Stimulated activated CD8-positive, alpha-beta memory T cell treated with anti-CD3 and anti-CD28 coated beads, Interleukin-12 subunit alpha, Interleukin-12 subunit beta, amount 100 ng/mL, for 24 hours (primary cell): ENCODE data around the gene MPG.
"Not testable (repeated sequence)": the region's sequence is repeated elsewhere in the genome, so short reads cannot be mapped to it uniquely, and the experiment has no call there.

Experiments
- DNase-seq: peaks from one replicate; pipeline ENCODE4 v3.0.0-alpha.2; 2020; ENCODE audit errors: extremely low read depth

MPG gene, protein sequence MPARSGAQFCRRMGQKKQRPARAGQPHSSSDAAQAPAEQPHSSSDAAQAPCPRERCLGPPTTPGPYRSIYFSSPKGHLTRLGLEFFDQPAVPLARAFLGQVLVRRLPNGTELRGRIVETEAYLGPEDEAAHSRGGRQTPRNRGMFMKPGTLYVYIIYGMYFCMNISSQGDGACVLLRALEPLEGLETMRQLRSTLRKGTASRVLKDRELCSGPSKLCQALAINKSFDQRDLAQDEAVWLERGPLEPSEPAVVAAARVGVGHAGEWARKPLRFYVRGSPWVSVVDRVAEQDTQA

DNA sequence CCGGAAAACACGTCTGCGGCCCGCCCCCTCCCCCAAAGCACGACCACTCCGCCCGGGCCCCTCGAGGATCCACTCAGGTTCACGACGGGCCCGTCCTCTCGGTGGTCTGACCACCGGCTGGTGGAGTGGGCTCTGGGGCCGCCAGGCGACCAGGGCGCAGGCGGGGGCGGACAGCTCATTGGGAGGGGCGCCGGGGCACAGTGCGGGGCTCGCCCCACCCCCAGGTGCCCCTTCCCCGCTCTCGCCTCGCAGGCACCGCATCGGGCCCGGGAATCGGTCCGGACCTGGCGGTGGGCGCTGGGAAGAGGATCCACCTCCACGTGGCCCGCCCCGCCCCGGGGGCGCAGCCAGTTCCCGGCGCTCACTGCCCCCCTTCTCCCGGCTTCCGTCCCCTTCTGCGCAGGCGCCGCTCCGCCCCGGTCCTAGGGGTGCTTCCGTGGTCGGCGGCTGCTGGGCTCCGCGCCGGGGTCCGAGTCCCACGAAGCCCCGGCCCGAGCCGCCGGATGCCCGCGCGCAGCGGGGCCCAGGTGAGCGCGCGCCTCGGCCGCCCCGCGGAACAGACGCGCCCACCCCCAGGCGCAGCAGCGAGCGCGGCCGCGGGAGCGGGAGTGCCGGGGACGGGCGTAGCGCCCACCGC, at the start of gene MPG:
MPG (plus strand) TSS at position 419 of the 637 bp plus-strand sequence; CDS start at position 504, 85 bp downstream.
- DNase-seq, result peak; percentile 59

DNA sequence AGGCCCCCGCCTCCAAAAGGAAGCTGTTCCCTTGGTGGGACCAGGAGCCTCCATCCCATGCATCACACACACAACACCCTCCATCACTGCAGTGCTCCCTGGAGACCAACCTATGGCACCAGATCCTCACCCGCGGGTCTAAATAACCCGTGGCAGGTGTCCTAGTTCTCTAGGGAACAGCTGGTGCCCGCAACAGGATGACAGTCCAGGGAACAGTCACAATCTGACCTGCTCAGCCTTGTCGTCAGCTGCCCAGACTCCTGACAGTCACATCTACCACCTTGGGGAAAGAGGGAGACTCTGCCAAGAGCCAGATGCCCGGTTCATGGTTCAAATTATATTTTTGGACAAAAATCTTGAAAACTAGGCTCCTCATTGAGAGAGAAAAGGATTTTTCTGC, 47.4 kb upstream of the MPG start:
- not testable (repeated sequence) for DNase-seq

DNA sequence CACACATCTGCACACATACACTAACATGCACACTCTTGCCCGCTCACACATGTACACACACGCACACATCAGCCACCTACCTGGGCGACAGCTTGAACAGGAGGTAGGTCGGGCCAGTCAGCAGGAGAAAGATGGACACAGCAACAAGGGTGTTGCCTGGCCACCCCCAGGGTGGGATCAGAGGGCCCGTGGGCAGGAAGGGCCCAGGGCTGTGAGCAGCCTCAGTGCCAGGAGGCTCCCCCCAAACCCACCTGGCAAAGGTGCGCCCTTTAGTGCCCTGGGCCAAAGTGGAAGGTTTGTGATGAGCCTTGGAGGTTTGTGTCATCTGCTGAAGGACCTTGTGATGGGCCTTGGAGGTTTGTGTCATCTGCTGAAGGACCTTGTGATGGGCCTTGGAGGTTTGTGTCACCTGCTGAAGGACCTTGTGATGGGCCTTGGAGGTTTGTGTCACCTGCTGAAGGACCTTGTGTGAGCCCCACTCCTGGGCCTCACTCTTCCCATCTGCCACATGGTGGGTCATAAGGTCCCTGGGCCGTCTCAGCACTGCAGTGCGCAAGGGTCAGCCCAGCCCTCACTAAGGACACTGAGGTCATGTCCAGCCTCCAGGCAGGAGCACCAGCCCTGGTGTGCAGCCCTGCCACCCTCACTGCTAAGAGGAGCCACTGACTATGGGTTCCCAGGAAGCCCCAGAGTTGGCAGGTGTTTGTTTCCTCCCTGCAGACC, 44.7 kb upstream of the MPG start:
- not testable (repeated sequence) for DNase-seq

DNA sequence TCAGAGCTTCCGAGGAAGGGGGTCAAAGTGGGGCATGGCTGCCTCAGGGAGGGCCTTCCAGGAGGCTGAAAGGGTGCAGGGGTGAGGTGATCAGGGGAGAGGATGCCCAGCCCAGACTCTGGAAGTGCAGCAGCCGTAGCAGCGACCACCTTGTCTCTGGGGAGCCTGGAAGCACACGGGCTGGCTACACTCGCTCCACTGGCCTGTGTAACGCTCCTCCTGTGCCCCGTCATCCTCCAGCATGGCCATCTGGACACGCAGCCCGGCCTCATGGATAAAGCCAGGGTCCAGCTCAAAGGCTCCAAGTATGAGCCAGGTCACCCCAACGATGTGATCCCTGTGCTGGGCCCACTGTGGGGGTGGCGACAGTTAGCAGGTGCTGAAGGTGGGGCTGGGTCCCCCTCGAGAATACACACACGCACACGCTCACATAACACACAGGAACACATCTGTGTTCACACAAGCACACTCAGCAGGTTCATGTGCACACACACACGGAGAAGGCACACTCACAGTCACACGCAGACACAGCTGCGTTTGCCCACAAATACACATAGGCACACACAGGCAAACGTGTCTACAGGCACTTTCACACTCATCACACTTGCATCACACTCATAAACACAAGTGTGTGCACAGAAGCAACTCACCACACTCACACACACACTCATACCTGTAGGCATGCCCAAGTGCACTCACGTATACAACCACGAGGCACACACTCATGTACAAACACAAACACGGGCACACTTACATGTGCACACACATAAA, 44.0 kb upstream of the MPG start:
- no peak for DNase-seq

DNA sequence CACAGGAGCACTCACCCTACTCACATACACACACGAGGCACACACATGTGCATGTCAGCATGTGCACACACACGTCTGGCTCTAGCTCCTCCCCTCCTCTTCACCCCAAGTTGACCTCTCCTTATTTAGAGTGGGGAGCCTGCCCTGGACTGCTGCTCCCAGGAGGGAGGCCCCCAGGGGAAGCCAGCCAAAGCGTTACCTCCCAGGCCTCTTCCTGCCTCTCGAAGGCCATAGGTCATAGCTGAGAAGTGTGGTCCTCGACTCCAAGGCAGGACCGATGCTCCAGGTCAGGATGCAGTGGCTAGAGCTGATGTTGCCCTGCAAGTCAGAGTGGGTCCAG, 43.4 kb upstream of the MPG start:
- DNase-seq, result no peak

DNA sequence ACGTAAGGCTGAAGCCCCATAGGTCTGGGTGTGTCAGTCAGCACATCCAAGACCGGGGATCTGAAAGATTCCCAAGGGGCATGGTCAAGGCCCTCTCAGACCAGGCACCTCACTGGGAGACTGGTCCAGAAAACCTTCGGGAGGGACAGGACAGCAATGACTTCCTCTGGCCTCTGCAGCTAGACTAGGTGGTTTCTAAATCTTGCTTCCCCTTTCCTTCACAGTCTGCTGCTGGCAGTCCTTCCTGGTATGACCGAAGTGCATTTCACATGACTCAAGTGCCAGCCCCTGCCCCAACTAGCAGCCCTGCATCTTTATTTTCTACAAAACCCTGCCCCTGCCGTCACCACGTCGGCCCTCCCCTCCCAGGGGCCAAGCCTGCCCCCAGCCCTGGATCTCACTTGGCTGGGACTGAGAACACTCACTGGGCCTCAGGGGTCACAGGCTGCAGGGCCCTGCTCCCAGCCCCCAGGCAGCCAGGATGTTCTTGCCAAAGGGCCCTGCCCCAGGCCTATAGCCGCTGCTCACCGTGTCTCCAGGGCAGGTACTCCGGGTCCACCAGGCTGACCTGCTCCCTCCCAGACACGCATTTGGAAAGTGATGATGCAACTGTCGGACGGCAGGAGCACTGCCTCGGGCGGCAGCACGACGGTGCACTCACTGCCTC, 42.9 kb upstream of the MPG start:
- no peak for DNase-seq

DNA sequence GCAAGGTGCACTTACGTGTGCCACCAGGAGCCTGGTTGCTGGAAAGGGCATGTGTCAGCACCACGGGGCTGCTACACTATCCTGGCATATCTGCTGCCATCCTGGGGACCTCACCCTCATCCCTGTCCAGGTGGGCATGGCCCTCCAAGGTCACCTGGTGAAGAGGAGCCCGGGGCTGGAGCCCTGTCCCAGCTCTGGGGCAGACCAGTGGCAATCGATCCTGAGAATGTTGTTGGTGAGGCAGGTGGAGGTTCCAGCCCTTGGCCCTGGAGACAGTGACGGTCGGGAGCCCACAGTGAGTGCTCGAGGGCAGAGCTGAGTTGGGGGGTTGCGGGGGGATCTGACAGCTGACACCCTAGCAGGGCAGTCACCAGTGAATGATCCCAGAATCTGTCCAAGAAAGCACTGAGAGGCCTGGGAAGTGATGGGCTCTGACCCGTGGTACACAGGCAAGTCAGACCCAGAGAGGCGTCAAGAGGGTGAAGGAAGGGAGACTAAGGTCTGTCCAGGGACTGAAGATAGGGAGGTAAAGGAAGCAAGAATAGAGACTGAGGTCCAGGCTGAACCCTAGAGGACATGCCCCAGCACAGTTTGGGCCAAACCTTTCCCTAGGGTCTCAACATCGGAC, 42.2 kb upstream of the MPG start:
- no peak for DNase-seq

DNA sequence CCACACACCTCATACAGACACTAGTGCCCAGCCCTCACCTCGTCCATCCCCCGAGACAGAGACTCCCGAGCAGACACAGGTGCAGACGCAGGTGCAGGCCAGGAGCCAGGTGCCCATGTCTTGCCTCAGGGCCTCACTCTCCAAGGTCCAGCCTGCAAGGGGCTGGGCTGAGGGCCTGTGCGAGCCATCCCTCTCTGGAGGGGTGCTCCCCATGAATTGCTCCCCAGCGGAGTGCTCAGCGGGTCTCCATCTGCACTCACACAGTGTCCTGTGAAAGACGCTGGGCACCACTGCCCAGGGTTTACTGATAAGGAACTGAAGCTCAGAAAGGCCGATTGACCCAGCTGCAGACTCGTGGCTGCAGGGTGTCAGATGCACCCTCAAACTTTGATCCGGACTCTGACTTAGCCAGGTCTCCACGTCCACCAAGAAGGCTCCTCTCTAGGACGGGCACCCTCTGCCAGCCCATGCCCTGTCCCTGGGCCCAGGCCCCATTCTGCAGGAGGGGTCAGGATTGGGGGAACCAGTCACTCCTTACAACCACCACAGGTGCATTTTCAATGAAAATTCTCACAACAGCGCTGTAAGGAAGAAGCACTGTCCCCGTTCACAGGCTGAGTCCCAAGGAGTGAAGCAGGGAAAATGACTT, 41.6 kb upstream of the MPG start:
- no peak for DNase-seq

DNA sequence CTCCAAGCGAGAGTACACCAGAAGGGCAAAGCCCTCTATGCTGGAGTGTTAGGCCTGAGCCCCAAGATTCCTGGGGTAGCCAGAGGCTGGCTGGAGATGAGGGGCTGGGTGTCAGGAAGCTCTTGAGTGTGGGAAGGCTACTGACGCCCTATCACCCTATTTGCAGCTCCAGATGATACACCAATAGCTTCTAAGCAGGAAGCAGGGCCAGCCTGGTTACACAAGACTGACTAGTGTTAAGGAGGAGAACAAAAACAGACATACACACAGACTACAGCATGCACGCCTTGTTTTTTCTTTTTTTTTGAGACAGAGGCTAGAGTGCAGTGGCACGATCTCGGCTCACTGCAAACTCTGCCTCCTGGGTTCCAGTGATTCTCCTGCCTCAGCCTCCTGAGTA, 40.5 kb upstream of the MPG start:
- DNase-seq, result no peak

DNA sequence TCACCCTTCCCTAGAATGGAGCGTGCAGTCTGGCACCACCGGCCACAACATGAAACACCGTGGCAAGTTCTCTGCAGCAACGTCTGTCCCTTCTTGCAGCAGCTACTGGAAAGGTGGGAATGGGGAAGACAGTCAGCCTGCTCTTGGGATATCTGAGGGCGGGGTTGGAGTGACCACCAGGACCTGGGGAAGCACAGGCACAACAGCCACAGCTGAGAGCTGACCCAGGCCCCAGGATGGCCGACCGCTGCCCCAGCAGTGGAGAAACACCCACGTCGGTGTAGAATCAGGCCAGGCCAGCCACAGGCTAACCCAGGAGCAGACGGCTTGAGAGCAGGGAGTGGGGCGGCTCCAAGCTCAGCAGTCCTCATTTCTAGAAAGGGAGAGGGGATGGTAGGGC, 39.8 kb upstream of the MPG start:
- not testable (repeated sequence) for DNase-seq

DNA sequence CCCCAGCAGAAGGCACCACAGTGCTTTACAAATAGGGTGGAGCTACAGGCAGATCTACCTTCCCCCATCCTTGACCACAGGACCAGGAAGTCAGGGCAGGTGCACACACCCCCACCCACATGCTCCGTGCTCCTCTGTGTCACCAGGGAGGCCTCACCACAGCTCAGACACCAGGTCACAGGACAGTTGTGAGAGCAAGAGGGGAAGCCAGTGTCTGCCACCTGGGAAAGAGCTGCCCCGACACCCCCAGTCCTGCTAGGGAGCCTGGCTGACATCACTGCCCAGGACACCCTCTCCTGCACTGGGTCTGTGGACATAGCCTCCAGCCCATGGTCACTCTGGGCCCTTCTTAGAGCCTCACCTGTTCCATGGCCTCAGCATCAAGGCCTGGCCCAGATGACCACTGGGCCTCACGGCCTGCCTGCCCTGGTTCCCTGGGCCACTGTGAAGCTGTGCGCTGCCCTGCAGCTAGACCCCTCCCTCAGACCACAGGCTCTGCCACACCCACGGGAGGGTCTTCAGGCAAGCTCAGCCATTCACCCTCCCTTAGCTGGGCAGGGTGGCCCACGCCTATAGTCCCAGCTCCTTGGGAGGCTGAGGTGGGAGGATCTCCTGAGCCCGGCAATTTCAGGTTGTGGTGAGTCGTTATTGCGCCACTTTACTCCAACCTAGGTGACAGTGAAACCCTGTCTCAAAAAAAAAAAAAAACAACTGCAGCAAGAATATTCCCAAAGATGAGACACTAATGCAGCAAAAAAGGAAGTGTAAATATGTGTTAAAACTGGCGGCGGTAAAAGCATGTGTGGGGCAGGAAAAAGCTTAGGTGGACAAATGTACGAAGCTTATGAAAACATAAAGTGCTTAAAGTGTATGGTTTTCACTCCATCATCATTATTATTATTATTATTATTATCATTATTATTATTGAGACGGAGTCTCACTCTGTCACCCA, 38.8 kb upstream of the MPG start:
- peak; percentile 7 for DNase-seq

DNA sequence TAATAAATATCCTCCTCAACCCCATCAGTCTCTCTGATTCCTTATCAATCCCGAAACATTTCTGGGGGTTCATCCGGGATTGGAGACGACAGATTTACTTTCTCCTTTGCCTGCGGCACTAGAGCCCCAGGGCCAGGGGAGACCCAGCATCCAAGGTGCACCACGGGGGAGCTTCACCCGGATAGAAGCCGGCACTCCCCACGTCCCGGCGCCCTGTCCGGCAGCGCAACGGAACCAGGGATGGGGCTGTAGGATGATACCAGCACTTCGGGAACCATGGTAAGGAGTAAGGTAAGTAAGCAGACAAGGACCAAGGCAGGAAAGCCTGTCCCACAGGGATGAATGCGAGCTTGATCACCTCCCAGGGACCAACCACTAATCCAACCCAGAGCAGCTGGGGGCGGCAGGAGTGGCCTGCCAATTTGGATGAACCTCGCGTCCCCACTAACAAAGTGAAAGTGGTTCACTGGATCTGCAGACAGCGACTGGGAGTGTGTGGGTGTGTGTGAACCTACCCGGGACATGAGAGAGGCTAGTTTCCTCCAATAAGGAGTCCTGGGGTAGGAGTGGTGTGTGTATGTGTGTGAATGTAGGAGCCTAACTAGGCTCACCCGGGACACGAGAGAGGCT, 36.5 kb upstream of the MPG start:
- no peak for DNase-seq

DNA sequence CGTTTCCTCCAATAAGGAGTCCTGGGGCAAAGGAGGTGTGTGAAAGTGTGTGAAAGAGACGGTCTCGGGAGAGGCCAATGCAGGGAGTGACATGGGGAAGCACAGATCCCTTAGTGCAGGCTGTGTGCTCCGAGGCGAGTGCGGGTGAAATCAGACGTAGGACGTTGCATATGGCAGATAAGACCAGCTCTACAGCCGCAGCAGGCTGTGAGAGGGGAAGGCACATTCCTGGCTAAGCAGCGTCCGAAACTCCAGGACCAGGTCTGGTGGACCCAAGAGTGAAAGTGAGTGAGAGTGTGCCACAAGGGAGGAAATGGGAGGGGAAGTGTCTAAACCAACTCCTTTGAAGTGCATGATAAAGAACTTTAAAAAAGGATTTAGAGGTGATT, 36.0 kb upstream of the MPG start:
- DNase-seq, result no peak

DNA sequence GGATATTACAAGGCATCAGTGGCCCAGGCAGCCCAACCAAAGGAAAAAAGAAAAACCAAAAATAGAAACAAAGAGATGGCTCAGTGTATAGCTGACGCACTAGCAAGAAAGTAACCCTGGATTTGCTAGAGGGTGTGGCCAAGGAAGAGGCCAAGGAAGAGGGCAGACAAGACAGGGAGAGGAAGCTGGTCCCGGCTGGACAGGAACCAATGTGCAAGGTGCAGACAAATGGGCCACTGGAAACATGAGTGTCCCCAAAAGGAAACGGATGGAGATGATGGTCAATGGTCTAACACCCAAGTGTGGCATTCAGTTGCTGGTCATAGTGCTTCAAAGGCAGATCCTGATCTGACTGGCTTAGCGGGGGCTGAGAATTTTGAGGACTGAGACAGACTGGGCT, 35.3 kb upstream of the MPG start:
- DNase-seq, result no peak

DNA sequence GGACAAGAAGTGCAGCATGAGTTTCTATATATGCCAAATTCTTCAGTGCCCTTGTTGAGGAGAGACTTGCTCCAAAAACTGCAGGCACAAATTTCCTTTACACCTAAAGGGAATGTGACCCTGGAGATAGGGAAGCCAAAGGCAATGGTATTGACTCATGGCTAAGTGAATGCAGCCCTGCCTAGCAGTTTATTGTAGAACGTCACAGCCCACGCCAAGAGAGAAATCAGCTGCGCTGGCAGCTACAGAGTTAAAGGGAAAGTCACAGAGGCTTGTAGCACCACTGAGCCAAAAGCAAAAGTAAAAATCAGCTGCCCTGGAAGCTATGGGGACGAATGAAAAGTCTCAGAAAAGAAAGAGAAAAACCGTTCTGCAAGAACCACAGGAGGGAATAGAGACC, 34.7 kb upstream of the MPG start:
- DNase-seq, result no peak

DNA sequence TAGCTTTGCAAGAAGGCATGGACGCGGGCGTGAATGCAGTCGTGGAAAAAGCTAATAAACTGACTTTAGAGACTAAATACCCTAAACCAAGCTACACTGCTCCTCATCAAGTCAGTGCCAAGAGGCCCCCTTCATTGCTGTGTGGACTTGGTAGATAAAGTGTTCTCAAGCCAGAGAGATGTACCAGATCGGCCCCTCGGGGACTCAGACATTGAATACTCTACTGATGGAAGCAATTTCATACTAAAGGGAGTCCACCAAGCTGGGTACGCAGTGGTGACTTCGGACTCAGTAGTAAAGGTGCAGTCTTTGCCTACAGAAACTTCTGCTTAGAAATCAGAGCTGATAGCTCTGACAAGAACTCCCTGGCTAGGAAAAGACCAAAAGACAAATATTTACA, 33.4 kb upstream of the MPG start:
- no peak for DNase-seq

DNA sequence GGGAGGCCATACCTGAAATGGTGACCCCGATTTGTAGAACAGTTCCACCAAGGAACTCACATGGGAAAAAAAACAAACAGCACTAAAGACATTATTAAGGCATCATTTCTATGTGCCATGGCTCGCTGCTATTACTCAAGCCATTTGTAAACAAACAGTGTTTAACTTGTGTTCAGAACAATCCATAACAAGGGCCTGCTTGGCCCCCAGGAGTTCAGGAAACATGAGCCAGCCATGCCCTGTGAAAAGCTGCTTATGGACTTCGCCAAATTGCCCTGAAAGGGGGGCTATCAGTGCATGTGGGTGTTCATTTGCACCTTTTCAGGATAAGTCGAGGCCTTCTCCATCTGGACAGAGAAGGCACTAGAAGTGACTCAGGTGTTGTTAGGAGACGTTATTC, 32.6 kb upstream of the MPG start:
- DNase-seq, result no peak

DNA sequence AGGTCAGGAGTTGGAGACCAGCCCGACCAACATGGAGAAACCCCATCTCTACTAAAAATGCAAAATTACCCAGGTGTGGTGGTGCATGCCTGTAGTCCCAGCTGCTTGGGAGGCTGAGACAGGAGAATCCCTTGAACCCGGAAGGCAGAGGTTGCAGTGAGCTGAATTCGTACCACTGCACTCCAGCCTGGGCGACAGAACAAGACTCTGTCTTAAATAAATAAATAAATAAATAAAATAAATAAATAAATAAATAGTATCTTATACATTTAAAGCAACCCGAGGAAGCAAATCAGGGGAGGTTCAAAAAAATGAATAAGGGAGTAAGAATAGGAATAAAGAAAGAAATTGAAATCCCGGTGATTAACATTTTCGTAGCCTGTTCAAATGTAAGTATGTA, 31.5 kb upstream of the MPG start:
- DNase-seq, result not testable (repeated sequence)

DNA sequence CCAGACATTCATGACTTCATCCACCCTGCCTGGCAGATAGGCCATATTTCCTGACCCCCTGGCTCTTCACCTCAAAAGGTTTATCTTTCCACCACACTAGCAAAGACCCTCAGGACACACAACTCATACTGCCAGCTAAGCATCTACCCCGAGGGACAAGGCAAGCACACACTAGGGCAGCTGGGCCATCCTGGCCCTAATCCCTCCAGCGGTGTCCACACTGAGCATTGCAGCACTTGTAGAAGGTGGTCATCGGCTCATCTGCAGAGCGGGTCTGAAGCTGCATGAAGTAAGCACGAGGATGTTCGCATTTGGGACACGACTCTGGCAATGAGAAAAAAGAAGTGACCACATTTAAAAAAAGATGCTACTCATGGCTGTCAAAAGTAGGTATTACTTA, 30.8 kb upstream of the MPG start:
- DNase-seq, result no peak
